Measurements from ENCODE around the gene SGSM2.

DNA sequence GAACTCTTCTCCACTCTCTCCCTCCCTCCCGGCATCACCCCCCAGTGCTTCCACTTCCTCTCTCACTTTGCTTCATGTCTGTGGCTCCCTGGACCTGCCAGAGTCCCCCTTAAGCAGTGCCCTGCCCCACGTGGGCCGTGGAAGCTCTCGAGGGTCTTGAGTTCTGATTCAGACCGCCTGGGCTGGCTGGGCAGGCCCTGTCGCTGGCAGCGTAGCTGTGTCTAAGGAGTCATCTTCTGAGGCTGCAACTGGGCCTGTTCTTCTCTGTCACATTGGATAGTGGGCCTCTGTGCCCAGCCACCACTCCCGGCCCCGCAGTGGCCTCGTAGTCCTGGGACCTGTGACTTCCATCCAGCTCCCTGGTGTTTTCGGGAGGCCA is 32.9 kb downstream of the SGSM2 start:
- TF ChIP-seq POLR2A (IDR thresholded peaks at IDR 0.05; ENCODE audit: low read length) (no peak), GATA1 (IDR thresholded peaks at IDR 0.05; ENCODE audit: low read depth, low read length) (no peak)

All from erythroblast (primary cell).